ENCODE measurements around the gene FBLN2.
A peak's percentile ranks its signal among the peaks of the same experiment; 100 is the strongest.

The FBLN2 gene

GRCh38 chr3:13542142-13542541 is 6.8 kb upstream of the FBLN2 start:
- Histone ChIP-seq H3K9me3 (ENCODE audit: control extremely low read depth in 1 of 5, control insufficient read depth in 4 of 5, insufficient read depth in 2 of 5, low read depth in 1 of 5, low read length in 4 of 5) (peaks cover 0 to 6% (median 0%) of the 10 kb centered on the region in 5 experiments), H3K36me3 (ENCODE audit: control insufficient read depth in 4 of 4, insufficient read depth in 4 of 4, low read length in 3 of 4) (no peaks in the 10 kb centered on the region), H3K4me3 (ENCODE audit: control insufficient read depth in 1 of 7, extremely low read depth in 1 of 7, insufficient read depth in 4 of 7, low read depth in 2 of 7, low read length in 6 of 7) (no peak overlapping the region), H3K27ac (ENCODE audit: insufficient read depth in 1 of 2, low read depth in 1 of 2, low read length in 2 of 2, poor library complexity in 1 of 2, severe bottlenecking in 2 of 2) (no peak overlapping the region), H3K4me1 (ENCODE audit: control extremely low read depth in 1 of 4, control insufficient read depth in 4 of 4, insufficient read depth in 4 of 4, low read length in 3 of 4) (peaks cover 4 to 18% (median 14%) of the 10 kb centered on the region in 4 experiments), H3K27me3 (replicated peaks in 2 of 5; ENCODE audit: control insufficient read depth in 4 of 5, insufficient read depth in 5 of 5, low read length in 4 of 5) (no peaks in the 10 kb centered on the region)
- POLR2A ChIA-PET = interaction anchor here (0.6 kb wide), 1 partner anchor 12 kb away, joined by 3 read pairs; no protein-coding TSS in a partner anchor
- CTCF ChIA-PET = interaction anchor here (1.2 to 1.5 kb wide), 2 partner anchors 8 to 9 kb away, joined by 3 to 4 read pairs; no protein-coding TSS in a partner anchor
- no peak for DNase-seq
- 100% methylated on average over 1 of the region's 3 CpGs for WGBS (ENCODE audit: insufficient coverage)

GRCh38 chr3:13543253-13543652 is 5.7 kb upstream of the FBLN2 start:
- CTCF ChIA-PET = interaction anchor here (1.5 to 1.7 kb wide), 2 partner anchors 10 to 27 kb away, joined by 3 to 4 read pairs; no protein-coding TSS in a partner anchor
- Histone ChIP-seq H3K27ac (ENCODE audit: insufficient read depth in 1 of 2, low read depth in 1 of 2, low read length in 2 of 2, poor library complexity in 1 of 2, severe bottlenecking in 2 of 2) (no peak overlapping the region), H3K4me3 (ENCODE audit: control insufficient read depth in 1 of 7, extremely low read depth in 1 of 7, insufficient read depth in 4 of 7, low read depth in 2 of 7, low read length in 6 of 7) (no peak overlapping the region), H3K9me3 (ENCODE audit: control extremely low read depth in 1 of 5, control insufficient read depth in 4 of 5, insufficient read depth in 2 of 5, low read depth in 1 of 5, low read length in 4 of 5) (peaks cover 0 to 6% (median 0%) of the 10 kb centered on the region in 5 experiments), H3K27me3 (replicated peaks in 2 of 5; ENCODE audit: control insufficient read depth in 4 of 5, insufficient read depth in 5 of 5, low read length in 4 of 5) (peaks cover 0 to 5% (median 0%) of the 10 kb centered on the region in 5 experiments), H3K4me1 (ENCODE audit: control extremely low read depth in 1 of 4, control insufficient read depth in 4 of 4, insufficient read depth in 4 of 4, low read length in 3 of 4) (peaks cover 4 to 16% (median 13%) of the 10 kb centered on the region in 4 experiments), H3K36me3 (ENCODE audit: control insufficient read depth in 4 of 4, insufficient read depth in 4 of 4, low read length in 3 of 4) (no peaks in the 10 kb centered on the region)
- WGBS (ENCODE audit: insufficient coverage) = 100% methylated on average over 3 of the region's 5 CpGs
- DNase-seq = no peak
- POLR2A ChIA-PET = no interaction called here

- peaks cover 0 to 6% (median 0%) of the 10 kb centered on the region in 5 experiments for H3K9me3 ChIP-seq (ENCODE audit: control extremely low read depth in 1 of 5, control insufficient read depth in 4 of 5, insufficient read depth in 2 of 5, low read depth in 1 of 5, low read length in 4 of 5)
- H3K36me3 ChIP-seq (ENCODE audit: control insufficient read depth in 4 of 4, insufficient read depth in 4 of 4, low read length in 3 of 4) = no peaks in the 10 kb centered on the region
- WGBS (ENCODE audit: insufficient coverage) = 32% methylated on average over 5 of the region's 6 CpGs
- peaks cover 0 to 11% (median 2%) of the 10 kb centered on the region in 5 experiments for H3K27me3 ChIP-seq (replicated peaks in 2 of 5; ENCODE audit: control insufficient read depth in 4 of 5, insufficient read depth in 5 of 5, low read length in 4 of 5)
- CTCF ChIA-PET = interaction anchor here (1.0 to 1.9 kb wide), 5 partner anchors 16 to 103 kb away, joined by 3 to 4 read pairs (median 3); no protein-coding TSS in a partner anchor
- peak in 2 of 3 donors; percentile 75 to 79 for DNase-seq
- H3K4me1 ChIP-seq (ENCODE audit: control extremely low read depth in 1 of 4, control insufficient read depth in 4 of 4, insufficient read depth in 4 of 4, low read length in 3 of 4) = peaks cover 4 to 24% (median 18%) of the 10 kb centered on the region in 4 experiments
- no peak overlapping the region for H3K27ac ChIP-seq (ENCODE audit: insufficient read depth in 1 of 2, low read depth in 1 of 2, low read length in 2 of 2, poor library complexity in 1 of 2, severe bottlenecking in 2 of 2)
- no peak overlapping the region for H3K4me3 ChIP-seq (ENCODE audit: control insufficient read depth in 1 of 7, extremely low read depth in 1 of 7, insufficient read depth in 4 of 7, low read depth in 2 of 7, low read length in 6 of 7)
- POLR2A ChIA-PET = interaction anchor here (0.5 to 0.6 kb wide), 2 partner anchors 10 to 17 kb away, joined by 3 to 7 read pairs; no protein-coding TSS in a partner anchor
These were observed 4.6 kb upstream of the FBLN2 start for GRCh38 chr3:13544293-13544831.

GRCh38 chr3:13544951-13545651 is 3.8 kb upstream of the FBLN2 start:
- Histone ChIP-seq H3K36me3 (ENCODE audit: control insufficient read depth in 4 of 4, insufficient read depth in 4 of 4, low read length in 3 of 4) (no peaks in the 10 kb centered on the region), H3K27ac (ENCODE audit: insufficient read depth in 1 of 2, low read depth in 1 of 2, low read length in 2 of 2, poor library complexity in 1 of 2, severe bottlenecking in 2 of 2) (no peak overlapping the region), H3K9me3 (ENCODE audit: control extremely low read depth in 1 of 5, control insufficient read depth in 4 of 5, insufficient read depth in 2 of 5, low read depth in 1 of 5, low read length in 4 of 5) (peaks cover 0 to 6% (median 0%) of the 10 kb centered on the region in 5 experiments), H3K4me3 (ENCODE audit: control insufficient read depth in 1 of 7, extremely low read depth in 1 of 7, insufficient read depth in 4 of 7, low read depth in 2 of 7, low read length in 6 of 7) (no peak overlapping the region), H3K4me1 (ENCODE audit: control extremely low read depth in 1 of 4, control insufficient read depth in 4 of 4, insufficient read depth in 4 of 4, low read length in 3 of 4) (peaks cover 4 to 31% (median 25%) of the 10 kb centered on the region in 4 experiments), H3K27me3 (replicated peaks in 2 of 5; ENCODE audit: control insufficient read depth in 4 of 5, insufficient read depth in 5 of 5, low read length in 4 of 5) (peaks cover 0 to 15% (median 2%) of the 10 kb centered on the region in 5 experiments)
- 61% methylated on average over 5 of the region's 9 CpGs for WGBS (ENCODE audit: insufficient coverage)
- DNase-seq = peak in 2 of 3 donors; percentile 17 to 19
- ChIA-PET CTCF (interaction anchor here (1.2 to 1.9 kb wide), 3 partner anchors 16 to 47 kb away, joined by 3 to 4 read pairs (median 4); no protein-coding TSS in a partner anchor), POLR2A (interaction anchor here (0.6 kb wide), 1 partner anchor 11 kb away, joined by 7 read pairs; no protein-coding TSS in a partner anchor)

GRCh38 chr3:13545952-13546454 is 2.9 kb upstream of the FBLN2 start:
- H3K9me3 ChIP-seq (ENCODE audit: control extremely low read depth in 1 of 5, control insufficient read depth in 4 of 5, insufficient read depth in 2 of 5, low read depth in 1 of 5, low read length in 4 of 5) = peaks cover 0 to 6% (median 0%) of the 10 kb centered on the region in 5 experiments
- H3K27ac ChIP-seq (ENCODE audit: insufficient read depth in 1 of 2, low read depth in 1 of 2, low read length in 2 of 2, poor library complexity in 1 of 2, severe bottlenecking in 2 of 2) = no peak overlapping the region
- CTCF ChIA-PET = interaction anchor here (1.9 kb wide), 1 partner anchor 48 kb away, joined by 4 read pairs; no protein-coding TSS in a partner anchor
- WGBS (ENCODE audit: insufficient coverage) = 90% methylated on average over 5 of the region's 9 CpGs
- H3K27me3 ChIP-seq (replicated peaks in 2 of 5; ENCODE audit: control insufficient read depth in 4 of 5, insufficient read depth in 5 of 5, low read length in 4 of 5) = peaks cover 0 to 15% (median 2%) of the 10 kb centered on the region in 5 experiments
- no peaks in the 10 kb centered on the region for H3K36me3 ChIP-seq (ENCODE audit: control insufficient read depth in 4 of 4, insufficient read depth in 4 of 4, low read length in 3 of 4)
- H3K4me3 ChIP-seq (ENCODE audit: control insufficient read depth in 1 of 7, extremely low read depth in 1 of 7, insufficient read depth in 4 of 7, low read depth in 2 of 7, low read length in 6 of 7) = no peak overlapping the region
- POLR2A ChIA-PET = no interaction called here
- peaks cover 4 to 37% (median 27%) of the 10 kb centered on the region in 4 experiments for H3K4me1 ChIP-seq (ENCODE audit: control extremely low read depth in 1 of 4, control insufficient read depth in 4 of 4, insufficient read depth in 4 of 4, low read length in 3 of 4)
- no peak for DNase-seq

GRCh38 chr3:13546667-13547171 is 2.2 kb upstream of the FBLN2 start:
- Histone ChIP-seq H3K27ac (ENCODE audit: insufficient read depth in 1 of 2, low read depth in 1 of 2, low read length in 2 of 2, poor library complexity in 1 of 2, severe bottlenecking in 2 of 2) (no peak overlapping the region), H3K4me1 (ENCODE audit: control extremely low read depth in 1 of 4, control insufficient read depth in 4 of 4, insufficient read depth in 4 of 4, low read length in 3 of 4) (peaks cover 4 to 37% (median 27%) of the 10 kb centered on the region in 4 experiments), H3K9me3 (ENCODE audit: control extremely low read depth in 1 of 5, control insufficient read depth in 4 of 5, insufficient read depth in 2 of 5, low read depth in 1 of 5, low read length in 4 of 5) (peaks cover 0 to 6% (median 0%) of the 10 kb centered on the region in 5 experiments), H3K36me3 (ENCODE audit: control insufficient read depth in 4 of 4, insufficient read depth in 4 of 4, low read length in 3 of 4) (no peaks in the 10 kb centered on the region), H3K4me3 (ENCODE audit: control insufficient read depth in 1 of 7, extremely low read depth in 1 of 7, insufficient read depth in 4 of 7, low read depth in 2 of 7, low read length in 6 of 7) (no peak overlapping the region), H3K27me3 (replicated peaks in 2 of 5; ENCODE audit: control insufficient read depth in 4 of 5, insufficient read depth in 5 of 5, low read length in 4 of 5) (peaks cover 0 to 15% (median 2%) of the 10 kb centered on the region in 5 experiments)
- CTCF ChIA-PET = interaction anchor here (1.5 kb wide), 1 partner anchor 111 kb away, joined by 4 read pairs; no protein-coding TSS in a partner anchor
- peak in 2 of 3 donors; percentile 14 to 39 for DNase-seq
- 86% methylated on average over 5 of the region's 9 CpGs for WGBS (ENCODE audit: insufficient coverage)
- POLR2A ChIA-PET = no interaction called here
